Measurements from ENCODE around the gene WDR91. TPM values are rescaled to one million over a fixed set of nuclear protein-coding genes. Genes with fewer than 3 reads are reported as not detected.
A peak's percentile ranks its signal among the peaks of the same experiment; 100 is the strongest.

The WDR91 gene
- total RNA-seq, 1 donor from 2014 or later: 5.5 TPM

DNA sequence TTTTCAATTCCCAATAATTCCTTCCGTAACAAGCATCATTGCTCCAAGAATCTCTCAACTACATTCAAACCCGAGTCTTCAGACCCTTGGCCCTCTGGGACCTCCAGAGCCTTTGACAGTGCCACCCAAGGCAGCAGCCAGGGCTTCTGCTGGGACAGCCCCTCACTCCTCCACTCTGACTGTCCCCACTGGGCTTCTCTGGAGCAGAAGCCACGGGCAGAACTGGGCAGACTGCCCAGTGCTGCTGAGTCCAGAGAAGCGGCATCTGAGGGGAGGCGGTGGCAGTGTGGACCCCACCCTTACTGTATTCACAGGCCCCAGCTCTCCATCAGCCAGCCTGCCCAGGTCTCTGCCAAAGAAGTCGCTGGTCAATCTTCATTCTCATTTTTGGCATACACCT is 49.7 kb downstream of the WDR91 start:
- peaks cover 32% of the 10 kb centered on the region for H3K36me3 Mint-ChIP-seq (ENCODE audit: low read depth, unreplicated experiment)

DNA sequence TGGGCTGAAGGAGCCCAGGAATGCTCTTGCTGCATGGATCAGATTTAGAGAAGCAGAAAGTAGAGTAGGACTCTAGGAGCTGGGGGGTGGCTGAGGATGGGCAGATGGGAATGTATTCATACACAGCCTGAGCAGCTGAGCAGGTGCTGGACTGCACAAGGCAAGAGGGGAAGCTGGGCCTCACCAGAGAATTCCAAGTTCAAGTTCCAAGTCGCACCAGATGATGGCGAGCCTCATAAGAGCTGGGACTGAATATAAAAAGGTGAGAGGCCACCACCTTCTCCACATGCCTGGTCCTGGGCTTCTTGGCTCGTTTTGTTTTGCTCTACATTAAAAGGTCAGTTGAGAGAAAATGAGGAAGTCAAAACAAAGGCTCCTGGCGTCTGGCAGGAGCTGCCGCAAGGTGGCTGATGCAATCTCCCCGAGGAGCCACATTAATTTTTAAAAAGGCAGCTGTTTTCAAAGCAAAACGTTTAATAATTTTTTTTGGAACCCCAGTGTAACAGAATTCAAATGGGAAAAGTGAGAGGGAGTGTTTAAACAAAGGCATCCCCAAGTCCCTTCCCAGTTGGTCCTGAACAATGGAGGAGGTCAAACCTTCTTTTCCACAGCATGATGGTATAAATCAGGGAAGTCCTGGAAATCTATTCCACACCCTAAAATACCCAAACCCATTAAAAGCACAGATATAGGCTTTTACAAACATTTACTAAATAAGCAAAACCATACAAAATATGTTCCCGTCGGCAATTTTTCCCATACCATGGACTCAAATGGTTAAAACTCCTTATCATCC is 50.3 kb downstream of the WDR91 start:
- Histone ChIP-seq H3K36me3 (ENCODE audit: insufficient read depth, low read length) (peaks cover 4% of the 10 kb centered on the region), H3K4me1 (ENCODE audit: insufficient read depth, low read length) (peaks cover 6% of the 10 kb centered on the region), H3K4me3 (ENCODE audit: insufficient read depth, low read depth, low read length) (no peak overlapping the region), H3K9ac (ENCODE audit: low read length) (no peak overlapping the region), H4K20me1 (ENCODE audit: insufficient read depth, low read length) (no peaks in the 10 kb centered on the region), H3K79me2 (ENCODE audit: insufficient read depth, low read length) (no peaks in the 10 kb centered on the region), H3K4me2 (ENCODE audit: low read length) (peak overlapping the region; percentile 35), H3K27me3 (ENCODE audit: insufficient read depth, low read length) (no peaks in the 10 kb centered on the region), H3K9me3 (ENCODE audit: insufficient read depth, low read depth, low read length) (no peaks in the 10 kb centered on the region), H3K27ac (ENCODE audit: low read depth, low read length) (no peak overlapping the region), H2AFZ (ENCODE audit: low read depth, low read length) (no peak overlapping the region)
- peak overlapping the region; percentile 40 for H3K4me3 Mint-ChIP-seq (ENCODE audit: unreplicated experiment)
- peaks cover 36% of the 10 kb centered on the region for H3K36me3 Mint-ChIP-seq (ENCODE audit: low read depth, unreplicated experiment)
- FAIRE-seq (no peak), DNase-seq (ENCODE audit: low read depth) (no peak)
- TF ChIP-seq EZH2 (IDR thresholded peaks at IDR 0.05; ENCODE audit: insufficient read depth, low read length) (no peak), CTCF (IDR thresholded peaks at IDR 0.05; ENCODE audit: insufficient read depth, low read depth, low read length) (no peak)
- H3K27ac Mint-ChIP-seq (ENCODE audit: unreplicated experiment): peak overlapping the region; percentile 73
- H3K27me3 Mint-ChIP-seq (ENCODE audit: low read depth, unreplicated experiment): no peaks in the 10 kb centered on the region
- H3K9me3 Mint-ChIP-seq (ENCODE audit: unreplicated experiment): peaks cover 13% of the 10 kb centered on the region
- H3K4me1 Mint-ChIP-seq (ENCODE audit: low read depth, unreplicated experiment): peaks cover 21% of the 10 kb centered on the region

More for the DNA sequence above, 49.7 kb downstream of the WDR91 start:
- Histone ChIP-seq H3K9me3 (ENCODE audit: insufficient read depth, low read depth, low read length) (no peaks in the 10 kb centered on the region), H3K4me2 (ENCODE audit: low read length) (no peak overlapping the region), H3K9ac (ENCODE audit: low read length) (no peak overlapping the region), H3K4me1 (ENCODE audit: insufficient read depth, low read length) (peaks cover 6% of the 10 kb centered on the region), H3K79me2 (ENCODE audit: insufficient read depth, low read length) (peaks cover under 1% of the 10 kb centered on the region), H2AFZ (ENCODE audit: low read depth, low read length) (no peak overlapping the region), H3K4me3 (ENCODE audit: insufficient read depth, low read depth, low read length) (no peak overlapping the region), H3K27me3 (ENCODE audit: insufficient read depth, low read length) (no peaks in the 10 kb centered on the region), H3K36me3 (ENCODE audit: insufficient read depth, low read length) (peaks cover 9% of the 10 kb centered on the region), H4K20me1 (ENCODE audit: insufficient read depth, low read length) (peaks cover under 1% of the 10 kb centered on the region), H3K27ac (ENCODE audit: low read depth, low read length) (no peak overlapping the region)
- H3K4me3 Mint-ChIP-seq (ENCODE audit: unreplicated experiment): no peak overlapping the region
- no peak overlapping the region for H3K27ac Mint-ChIP-seq (ENCODE audit: unreplicated experiment)
- no peaks in the 10 kb centered on the region for H3K27me3 Mint-ChIP-seq (ENCODE audit: low read depth, unreplicated experiment)
- DNase-seq (ENCODE audit: low read depth): no peak
- H3K4me1 Mint-ChIP-seq (ENCODE audit: low read depth, unreplicated experiment): peaks cover 21% of the 10 kb centered on the region
- TF ChIP-seq CTCF (IDR thresholded peaks at IDR 0.05; ENCODE audit: insufficient read depth, low read depth, low read length): no peak
- TF ChIP-seq EZH2 (IDR thresholded peaks at IDR 0.05; ENCODE audit: insufficient read depth, low read length): no peak
- peaks cover 6% of the 10 kb centered on the region for H3K9me3 Mint-ChIP-seq (ENCODE audit: unreplicated experiment)
- FAIRE-seq: no peak

Measured in astrocyte (in vitro differentiated cells and primary cell).